Gastroesophageal sphincter (tissue), 4 donors: ENCODE measurements around the gene UBAC2. TPM values are rescaled to one million over a fixed set of nuclear protein-coding genes. Genes with fewer than 3 reads are reported as not detected.
"Not testable (repeated sequence)": the region's sequence is repeated elsewhere in the genome, so short reads cannot be mapped to it uniquely, and the experiment has no call there.

Source experiments
- ATAC-seq: fragments of 150-250 bp; one replicate; pipeline ENCODE4 v1.9.1; 2016; ENCODE audit warnings: mild to moderate bottlenecking, moderate library complexity
- H3K27ac ChIP-seq, 4 donors: fragments of 200-600 bp; sonication (generic) in 3 of 4; 1 replicate in 3 of 4; 2 replicates in 1 of 4; pipeline ENCODE4 v1.5.1; 2016 to 2019
- H3K27me3 ChIP-seq: fragments of 200-600 bp; sonication (generic); one replicate; pipeline ENCODE4 v1.5.1; 2019
- H3K36me3 ChIP-seq, 2 donors: fragments of 200-600 bp; sonication (generic); one replicate each; pipeline ENCODE4 v1.5.1; 2019; ENCODE audit warnings: control low read depth in 1 of 2
- H3K4me1 ChIP-seq, 3 donors: fragments of 200-600 bp; sonication (generic); 1 replicate in 2 of 3; 2 replicates in 1 of 3; pipeline ENCODE4 v1.5.1; 2016 to 2019; ENCODE audit warnings: control low read depth in 2 of 3
- H3K4me3 ChIP-seq, 2 donors: fragments of 200-600 bp; sonication (generic); one replicate each; pipeline ENCODE4 v1.5.1; 2019; ENCODE audit warnings: mild to moderate bottlenecking in 1 of 2, moderate library complexity in 1 of 2
- H3K9me3 ChIP-seq, 3 donors: fragments of 200-600 bp; sonication (generic); one replicate each; pipeline ENCODE4 v1.5.1; 2017 to 2019; ENCODE audit warnings: control low read depth in 2 of 3
- CTCF ChIP-seq, 4 experiments: fragments of 200-600 bp in 2 of 4; fragments of 450-650 bp in 2 of 4; sonication (generic) in 1 of 4; IDR thresholded peaks; one replicate each; pipeline ENCODE4 v1.5.1; 2017 to 2019; ENCODE audit warnings: antibody characterized with exemption in 4 of 4, mild to moderate bottlenecking in 2 of 4, moderate library complexity in 2 of 4
- EP300 ChIP-seq: sonication (generic); formaldehyde crosslinking; IDR thresholded peaks from one replicate; pipeline ENCODE4 v1.6.1; 2017; ENCODE audit warnings: antibody characterized with exemption, mild to moderate bottlenecking
- POLR2A ChIP-seq, 2 donors: fragments of 450-650 bp; IDR thresholded peaks; one replicate each; pipeline ENCODE4 v1.6.1; 2017; ENCODE audit warnings: antibody characterized with exemption in 2 of 2, mild to moderate bottlenecking in 2 of 2, moderate library complexity in 1 of 2
- POLR2AphosphoS5 ChIP-seq: sonication (generic); formaldehyde crosslinking; IDR thresholded peaks from one replicate; pipeline ENCODE4 v1.6.1; 2017; ENCODE audit warnings: antibody characterized with exemption
- WGBS, 2 donors: methylation state at CpG; one replicate each; pipeline ENCODE4 v1.1.5; 2018; ENCODE audit warnings: low coverage in 1 of 2; 5-methylcytosine and 5-hydroxymethylcytosine counted together
- total RNA-seq, 4 donors: library from RNA; depleted of rRNA; stranded (reverse); fragments of >200 nt; gene quantifications; one replicate each; pipeline ENCODE4 v1.1.0, GENCODE V29; 2016

UBAC2 gene
- total RNA-seq, 4 donors from 2014 or later, result 45.0 to 59.6 (median 52.2) TPM

- Histone ChIP-seq H3K4me3 (no peak overlapping the region), H3K9me3 (no peaks in the 10 kb centered on the region), H3K4me1 (no peaks in the 10 kb centered on the region), H3K27me3 (no peaks in the 10 kb centered on the region), H3K36me3 (peaks cover 0 to 20% of the 10 kb centered on the region in 2 donors), H3K27ac (no peak overlapping the region)
- TF ChIP-seq CTCF (IDR thresholded peaks at IDR 0.05), result no peak
- TF ChIP-seq POLR2A (IDR thresholded peaks at IDR 0.05), result no peak
- no peak for TF ChIP-seq POLR2AphosphoS5
- no peak for TF ChIP-seq EP300
- WGBS, 2 donors, result 80% methylated on average over 1 of the region's 13 CpGs; no CpG with 5 or more reads in 1 of the 2 donors
- ATAC-seq, result no peak
These were observed 189.9 kb downstream of the UBAC2 start for GRCh38 chr13:99390601-99391000.

GRCh38 chr13:99391781-99392469 is 191.3 kb downstream of the UBAC2 start:
- Histone ChIP-seq H3K27me3 (no peaks in the 10 kb centered on the region), H3K4me1 (no peaks in the 10 kb centered on the region), H3K4me3 (no peak overlapping the region), H3K9me3 (no peaks in the 10 kb centered on the region), H3K36me3 (peaks cover 0 to 6% of the 10 kb centered on the region in 2 donors), H3K27ac (no peak overlapping the region)
- 86 to 89% methylated on average over 1 to 2 of the region's 11 CpGs for WGBS, 2 donors
- no peak for TF ChIP-seq POLR2AphosphoS5
- TF ChIP-seq CTCF (IDR thresholded peaks at IDR 0.05), result no peak
- TF ChIP-seq POLR2A (IDR thresholded peaks at IDR 0.05), result no peak
- no peak for TF ChIP-seq EP300
- no peak for ATAC-seq

- ATAC-seq, result no peak
- no peak for TF ChIP-seq POLR2A (IDR thresholded peaks at IDR 0.05)
- TF ChIP-seq POLR2AphosphoS5, result no peak
- TF ChIP-seq EP300, result no peak
- no peak for TF ChIP-seq CTCF (IDR thresholded peaks at IDR 0.05)
- no peaks in the 10 kb centered on the region for H3K9me3 ChIP-seq
- H3K4me1 ChIP-seq, result no peaks in the 10 kb centered on the region
- no peaks in the 10 kb centered on the region for H3K27me3 ChIP-seq
- H3K4me3 ChIP-seq, result no peak overlapping the region
- H3K27ac ChIP-seq, result no peak overlapping the region
- WGBS, 2 donors, result 81 to 95% methylated on average over 7 to 8 of the region's 13 CpGs
- peaks cover 0 to 1% of the 10 kb centered on the region in 2 donors for H3K36me3 ChIP-seq
These were observed 191.9 kb downstream of the UBAC2 start for GRCh38 chr13:99392470-99393135.

- not testable (repeated sequence) for H3K36me3 ChIP-seq, H3K9me3 ChIP-seq, H3K4me1 ChIP-seq, ATAC-seq, H3K4me3 ChIP-seq, H3K27me3 ChIP-seq, H3K27ac ChIP-seq
- 87 to 100% methylated on average over 1 to 3 of the region's 7 CpGs for WGBS, 2 donors
These were observed 192.7 kb downstream of the UBAC2 start for GRCh38 chr13:99393391-99393790.

GRCh38 chr13:99393791-99394735 is 193.4 kb downstream of the UBAC2 start:
- Histone ChIP-seq H3K36me3 (no peaks in the 10 kb centered on the region), H3K4me1 (no peaks in the 10 kb centered on the region), H3K9me3 (no peaks in the 10 kb centered on the region), H3K27me3 (no peaks in the 10 kb centered on the region), H3K27ac (no peak overlapping the region), H3K4me3 (no peak overlapping the region)
- peak; percentile 33 for ATAC-seq
- WGBS, 2 donors, result 88 to 89% methylated on average over 12 to 15 of the region's 21 CpGs
- TF ChIP-seq POLR2A (IDR thresholded peaks at IDR 0.05) (no peak), POLR2AphosphoS5 (no peak), EP300 (no peak), CTCF (IDR thresholded peaks at IDR 0.05) (no peak)
